ENCODE measurements around the gene REC8. TPM values are rescaled to one million over a fixed set of nuclear protein-coding genes. Genes with fewer than 3 reads are reported as not detected.

Gene REC8
- total RNA-seq, 1 donor from 2014 or later = 1.1 TPM

- TF ChIP-seq, protein P1, sequence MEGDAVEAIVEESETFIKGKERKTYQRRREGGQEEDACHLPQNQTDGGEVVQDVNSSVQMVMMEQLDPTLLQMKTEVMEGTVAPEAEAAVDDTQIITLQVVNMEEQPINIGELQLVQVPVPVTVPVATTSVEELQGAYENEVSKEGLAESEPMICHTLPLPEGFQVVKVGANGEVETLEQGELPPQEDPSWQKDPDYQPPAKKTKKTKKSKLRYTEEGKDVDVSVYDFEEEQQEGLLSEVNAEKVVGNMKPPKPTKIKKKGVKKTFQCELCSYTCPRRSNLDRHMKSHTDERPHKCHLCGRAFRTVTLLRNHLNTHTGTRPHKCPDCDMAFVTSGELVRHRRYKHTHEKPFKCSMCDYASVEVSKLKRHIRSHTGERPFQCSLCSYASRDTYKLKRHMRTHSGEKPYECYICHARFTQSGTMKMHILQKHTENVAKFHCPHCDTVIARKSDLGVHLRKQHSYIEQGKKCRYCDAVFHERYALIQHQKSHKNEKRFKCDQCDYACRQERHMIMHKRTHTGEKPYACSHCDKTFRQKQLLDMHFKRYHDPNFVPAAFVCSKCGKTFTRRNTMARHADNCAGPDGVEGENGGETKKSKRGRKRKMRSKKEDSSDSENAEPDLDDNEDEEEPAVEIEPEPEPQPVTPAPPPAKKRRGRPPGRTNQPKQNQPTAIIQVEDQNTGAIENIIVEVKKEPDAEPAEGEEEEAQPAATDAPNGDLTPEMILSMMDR (IDR thresholded peaks at IDR 0.05; ENCODE audit: insufficient read depth, low read length, severe bottlenecking) = peak; percentile 51
- FAIRE-seq = no peak
- H3K4me3 ChIP-seq (ENCODE audit: low read depth, low read length) = peak within 1 kb of the TSS; percentile 62
- H3K36me3 ChIP-seq (ENCODE audit: control insufficient read depth, insufficient read depth, low read length) = peaks cover 15% of the 10 kb centered on the region
- H3K27me3 ChIP-seq (ENCODE audit: control insufficient read depth, insufficient read depth, low read length) = no peaks in the 10 kb centered on the region
- peak; percentile 98 for DNase-seq (ENCODE audit: low read depth)
Observed at GRCh38 chr14:24141097-24141880, 30.6 kb upstream of the REC8 start, which contains the start of gene EMC9. TSS of gene EMC9 (minus strand) at chr14:24141591. CDS start at chr14:24141304, 287 bp downstream.

DNA sequence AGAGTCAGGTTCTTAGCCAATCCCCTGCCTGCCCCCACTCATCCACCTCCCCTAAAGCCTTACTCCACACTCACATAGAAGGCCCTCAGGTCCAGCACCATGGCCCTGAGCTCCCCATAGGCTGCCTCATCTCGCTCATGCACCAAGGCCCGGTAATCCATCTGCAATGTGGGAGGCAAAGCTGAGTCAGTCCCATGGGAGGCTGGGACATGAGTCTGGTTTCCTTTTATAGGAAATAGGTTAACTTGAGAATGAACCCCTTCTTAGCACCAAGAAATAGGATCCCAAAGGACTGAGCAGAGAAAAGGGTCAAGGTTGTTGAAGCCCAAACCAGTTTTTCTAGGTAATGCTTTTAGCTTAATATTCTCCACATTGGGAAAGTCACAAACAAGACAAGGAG, 28.4 kb upstream of the REC8 start:
- Histone ChIP-seq H3K4me3 (ENCODE audit: low read depth, low read length) (no peak overlapping the region), H3K36me3 (ENCODE audit: control insufficient read depth, insufficient read depth, low read length) (peaks cover 9% of the 10 kb centered on the region), H3K27me3 (ENCODE audit: control insufficient read depth, insufficient read depth, low read length) (no peaks in the 10 kb centered on the region)
- FAIRE-seq (no peak), DNase-seq (ENCODE audit: low read depth) (no peak)
- TF ChIP-seq, protein P1 (IDR thresholded peaks at IDR 0.05; ENCODE audit: insufficient read depth, low read length, severe bottlenecking) = no peak

- TF ChIP-seq, protein P1 (IDR thresholded peaks at IDR 0.05; ENCODE audit: insufficient read depth, low read length, severe bottlenecking) = no peak
- DNase-seq (ENCODE audit: low read depth) (no peak), FAIRE-seq (no peak)
- H3K27me3 ChIP-seq (ENCODE audit: control insufficient read depth, insufficient read depth, low read length) = no peaks in the 10 kb centered on the region
- no peak overlapping the region for H3K4me3 ChIP-seq (ENCODE audit: low read depth, low read length)
- H3K36me3 ChIP-seq (ENCODE audit: control insufficient read depth, insufficient read depth, low read length) = peaks cover 12% of the 10 kb centered on the region
Observed at GRCh38 chr14:24144451-24144850, 27.4 kb upstream of the REC8 start.

- no peaks in the 10 kb centered on the region for H3K27me3 ChIP-seq (ENCODE audit: control insufficient read depth, insufficient read depth, low read length)
- TF ChIP-seq, protein P1 (IDR thresholded peaks at IDR 0.05; ENCODE audit: insufficient read depth, low read length, severe bottlenecking) = no peak
- H3K4me3 ChIP-seq (ENCODE audit: low read depth, low read length) = no peak overlapping the region
- H3K36me3 ChIP-seq (ENCODE audit: control insufficient read depth, insufficient read depth, low read length) = peaks cover 11% of the 10 kb centered on the region
- DNase-seq (ENCODE audit: low read depth) (no peak), FAIRE-seq (no peak)
Observed at GRCh38 chr14:24145219-24145618, 26.7 kb upstream of the REC8 start.

DNA sequence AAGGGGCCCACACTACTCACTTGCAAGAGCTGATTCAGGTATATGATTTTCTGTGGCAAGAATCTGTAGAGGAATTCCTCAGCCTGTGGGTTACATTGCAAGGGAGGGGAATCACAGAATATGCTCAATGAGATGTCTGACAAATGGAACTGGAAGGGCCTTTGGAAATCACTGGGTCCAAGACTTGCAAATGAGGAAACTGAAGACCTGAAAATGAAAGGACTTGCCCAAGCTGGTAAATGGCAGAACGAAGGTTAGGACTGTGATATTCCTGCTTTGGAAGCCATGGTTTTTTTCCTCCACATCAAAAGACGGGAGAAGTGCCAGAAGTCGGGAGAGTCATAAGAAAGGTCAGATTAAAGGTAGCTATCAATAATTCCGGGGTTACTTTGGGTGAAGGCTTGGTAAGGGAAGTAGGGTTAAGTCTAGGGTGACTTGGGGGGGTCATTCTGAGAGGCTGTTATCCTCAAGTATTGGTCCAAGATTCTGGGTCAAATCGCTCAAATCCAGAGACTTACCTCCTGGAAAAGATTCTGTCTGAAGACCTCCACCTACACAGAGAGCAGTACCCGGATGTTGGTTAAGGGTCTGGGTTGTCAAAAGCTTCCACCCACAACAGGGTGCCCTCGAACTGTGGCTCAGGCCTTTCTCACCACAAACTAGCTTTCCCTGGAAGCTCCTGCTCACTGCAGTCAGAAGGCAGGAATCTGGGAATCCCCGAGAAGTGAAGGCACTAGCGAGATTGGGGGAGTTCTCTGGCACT, 26.0 kb upstream of the REC8 start:
- peak overlapping the region; percentile 77 for H3K4me3 ChIP-seq (ENCODE audit: low read depth, low read length)
- TF ChIP-seq, protein P1 (IDR thresholded peaks at IDR 0.05; ENCODE audit: insufficient read depth, low read length, severe bottlenecking) = no peak
- FAIRE-seq = no peak
- H3K27me3 ChIP-seq (ENCODE audit: control insufficient read depth, insufficient read depth, low read length) = no peaks in the 10 kb centered on the region
- peak; percentile 71 for DNase-seq (ENCODE audit: low read depth)
- peaks cover 15% of the 10 kb centered on the region for H3K36me3 ChIP-seq (ENCODE audit: control insufficient read depth, insufficient read depth, low read length)
